Measurements from ENCODE around the gene TMTC4. TPM values are rescaled to one million over a fixed set of nuclear protein-coding genes. Genes with fewer than 3 reads are reported as not detected.

The TMTC4 gene
- total RNA-seq, 1 experiment from 2014 or later = 28.1 TPM

DNA sequence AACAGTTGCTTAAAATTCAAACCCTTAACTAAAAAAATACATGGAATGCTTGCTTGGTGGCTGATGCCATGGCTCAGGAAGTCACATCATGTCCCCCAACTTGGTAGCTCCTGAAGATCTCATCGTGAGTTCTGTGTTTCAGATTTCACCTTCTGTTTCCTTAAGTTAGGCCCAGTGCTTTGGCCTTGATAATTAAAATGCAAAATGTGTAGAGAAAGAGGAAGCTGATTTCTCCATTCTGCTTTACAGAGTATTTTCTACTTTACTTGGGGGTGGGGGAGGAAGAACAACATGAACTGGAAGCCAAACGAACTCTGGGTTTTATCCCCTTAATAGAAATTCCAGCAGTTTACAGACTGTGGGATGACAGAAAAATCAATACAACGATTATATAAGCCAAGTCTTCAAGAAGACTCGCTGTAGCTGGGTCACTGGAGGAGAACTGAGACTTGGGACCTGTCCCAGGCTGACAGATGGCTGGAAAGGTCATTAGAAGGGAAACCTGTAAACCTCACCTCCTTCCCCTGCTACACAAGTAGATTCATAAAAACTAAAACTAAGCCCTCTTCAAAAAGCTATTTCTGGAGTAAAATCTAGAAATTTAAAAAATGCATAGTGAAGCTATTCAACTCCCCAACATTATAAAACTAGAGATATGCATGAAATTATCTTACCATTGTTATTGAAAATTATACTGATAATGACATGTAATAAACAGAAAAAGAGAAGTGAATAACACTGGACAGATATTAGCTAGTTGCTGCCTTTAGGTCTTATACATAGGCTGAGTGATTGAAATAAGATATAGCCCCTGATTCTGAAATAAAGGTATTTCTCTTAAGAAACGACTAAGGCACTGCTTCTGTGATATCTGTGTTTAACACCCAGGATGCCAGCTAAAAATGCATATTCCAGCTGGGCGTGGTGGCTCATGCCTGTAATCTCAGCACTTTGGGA lies 63.9 kb downstream of the TMTC4 start:
- Mint-ChIP-seq H3K4me1 (no peaks in the 10 kb centered on the region), H3K9me3 (no peaks in the 10 kb centered on the region; a peak in 2 of 5 replicates), H3K27me3 (ENCODE audit: low read depth) (no peaks in the 10 kb centered on the region), H3K36me3 (ENCODE audit: insufficient read depth in 1 of 3, low read depth in 3 of 3) (peaks cover 0 to 12% (median 10%) of the 10 kb centered on the region in 3 experiments; a peak in 6 of 7 replicates), H3K4me3 (no peak overlapping the region), H3K27ac (peak overlapping the region in 2 of 3 experiments; percentile 37 to 61; a peak in 4 of 7 replicates)
- Histone ChIP-seq H2BK5ac (ENCODE audit: insufficient read length, low read length) (no peak overlapping the region), H4K91ac (ENCODE audit: insufficient read length, low read depth, low read length) (no peak overlapping the region), H3K9me3 (ENCODE audit: control insufficient read depth, low read depth, low read length) (no peaks in the 10 kb centered on the region), H3K79me1 (ENCODE audit: insufficient read depth, low read depth, low read length, poor library complexity, severe bottlenecking) (no peaks in the 10 kb centered on the region), H2AFZ (ENCODE audit: low read length) (no peak overlapping the region), H4K20me1 (ENCODE audit: control insufficient read depth, insufficient read depth, insufficient read length) (no peaks in the 10 kb centered on the region), H3T11ph (ENCODE audit: low read length) (no peak overlapping the region), H3K4me1 (ENCODE audit: insufficient read depth, low read length) (no peaks in the 10 kb centered on the region), H3K18ac (ENCODE audit: insufficient read length, low read depth, low read length) (no peak overlapping the region), H3K79me2 (ENCODE audit: insufficient read depth, low read length) (no peaks in the 10 kb centered on the region), H3K56ac (ENCODE audit: insufficient read length, low read depth, low read length) (no peak overlapping the region), H3K4me2 (ENCODE audit: insufficient read depth, insufficient read length, low read length) (no peak overlapping the region), H2BK15ac (ENCODE audit: low read depth, low read length) (no peak overlapping the region), H3K23me2 (ENCODE audit: insufficient read length, low read depth, low read length, poor library complexity, severe bottlenecking) (no peaks in the 10 kb centered on the region), H2AK5ac (ENCODE audit: insufficient read length, low read length) (no peak overlapping the region), H2BK120ac (ENCODE audit: low read depth, low read length, poor library complexity, severe bottlenecking) (no peak overlapping the region), H2BK20ac (ENCODE audit: low read depth, low read length, poor library complexity, severe bottlenecking) (no peak overlapping the region), H3K23ac (ENCODE audit: insufficient read length, low read depth, low read length) (no peak overlapping the region), H3K27ac (ENCODE audit: insufficient read length, low read depth, low read length) (no peak overlapping the region), H2BK12ac (ENCODE audit: insufficient read length, low read depth, low read length) (no peak overlapping the region), H4K8ac (replicated peaks; ENCODE audit: insufficient read length, low read depth, low read length) (no peak overlapping the region), H3K27me3 (ENCODE audit: insufficient read depth, low read length) (no peaks in the 10 kb centered on the region), H3K9ac (ENCODE audit: extremely low read depth, insufficient read length, low read length) (no peak overlapping the region), H3K14ac (ENCODE audit: insufficient read depth, low read length) (no peak overlapping the region), H4K5ac (ENCODE audit: insufficient read length, low read depth, low read length) (no peak overlapping the region), H3K4ac (ENCODE audit: low read depth, low read length) (no peak overlapping the region)
- no CpG with 5 or more reads among the region's 6 CpGs for WGBS (ENCODE audit: extremely low coverage, insufficient read length, low lambda C conversion rate)
- no peak for DNase-seq
- TF ChIP-seq, protein P1, sequence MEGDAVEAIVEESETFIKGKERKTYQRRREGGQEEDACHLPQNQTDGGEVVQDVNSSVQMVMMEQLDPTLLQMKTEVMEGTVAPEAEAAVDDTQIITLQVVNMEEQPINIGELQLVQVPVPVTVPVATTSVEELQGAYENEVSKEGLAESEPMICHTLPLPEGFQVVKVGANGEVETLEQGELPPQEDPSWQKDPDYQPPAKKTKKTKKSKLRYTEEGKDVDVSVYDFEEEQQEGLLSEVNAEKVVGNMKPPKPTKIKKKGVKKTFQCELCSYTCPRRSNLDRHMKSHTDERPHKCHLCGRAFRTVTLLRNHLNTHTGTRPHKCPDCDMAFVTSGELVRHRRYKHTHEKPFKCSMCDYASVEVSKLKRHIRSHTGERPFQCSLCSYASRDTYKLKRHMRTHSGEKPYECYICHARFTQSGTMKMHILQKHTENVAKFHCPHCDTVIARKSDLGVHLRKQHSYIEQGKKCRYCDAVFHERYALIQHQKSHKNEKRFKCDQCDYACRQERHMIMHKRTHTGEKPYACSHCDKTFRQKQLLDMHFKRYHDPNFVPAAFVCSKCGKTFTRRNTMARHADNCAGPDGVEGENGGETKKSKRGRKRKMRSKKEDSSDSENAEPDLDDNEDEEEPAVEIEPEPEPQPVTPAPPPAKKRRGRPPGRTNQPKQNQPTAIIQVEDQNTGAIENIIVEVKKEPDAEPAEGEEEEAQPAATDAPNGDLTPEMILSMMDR (conservative IDR thresholded peaks at IDR 0.05) = no peak
